Skeletal muscle satellite cell (primary cell): ENCODE measurements around the gene SORBS2.

Experiments
- H3K27me3 ChIP-seq: 2 replicates; pipeline ENCODE4 v1.7.0; 2013; ENCODE audit warnings: low read length; ENCODE audit not compliant: control insufficient read depth, insufficient read depth
- H3K36me3 ChIP-seq: 2 replicates; pipeline ENCODE4 v1.7.0; 2013; ENCODE audit warnings: mild to moderate bottlenecking, control low read depth, low read length; ENCODE audit not compliant: insufficient read depth
- H3K4me1 ChIP-seq: 2 replicates; pipeline ENCODE4 v1.7.0; 2013; ENCODE audit warnings: low read length; ENCODE audit not compliant: control insufficient read depth, insufficient read depth
- H3K4me2 ChIP-seq: 2 replicates; pipeline ENCODE4 v1.7.0; 2013; ENCODE audit warnings: mild to moderate bottlenecking, low read length
- H3K4me3 ChIP-seq: 2 replicates; pipeline ENCODE4 v1.7.0; 2013; ENCODE audit warnings: low read length
- H3K9ac ChIP-seq: 2 replicates; pipeline ENCODE4 v1.7.0; 2013; ENCODE audit warnings: mild to moderate bottlenecking, low read depth, low read length, moderate library complexity
- H3K9me3 ChIP-seq: replicated peaks from 2 replicates; pipeline ENCODE4 v1.7.0; 2013; ENCODE audit warnings: mild to moderate bottlenecking, control low read depth, low read length

SORBS2 gene

GRCh38 chr4:185679523-185679922, 132.5 kb downstream of the SORBS2 start:
- no peak overlapping the region for H3K4me2 ChIP-seq
- no peak overlapping the region for H3K4me3 ChIP-seq
- H3K27me3 ChIP-seq = no peaks in the 10 kb centered on the region
- H3K4me1 ChIP-seq = peaks cover 11% of the 10 kb centered on the region
- H3K9ac ChIP-seq = no peak overlapping the region
- no peaks in the 10 kb centered on the region for H3K9me3 ChIP-seq
- H3K36me3 ChIP-seq = no peaks in the 10 kb centered on the region

- Histone ChIP-seq H3K9ac (no peak overlapping the region), H3K36me3 (no peaks in the 10 kb centered on the region), H3K4me2 (no peak overlapping the region), H3K4me3 (no peak overlapping the region), H3K27me3 (no peaks in the 10 kb centered on the region), H3K4me1 (peaks cover 10% of the 10 kb centered on the region), H3K9me3 (no peaks in the 10 kb centered on the region)
Observed at GRCh38 chr4:185677637-185678314, 134.2 kb downstream of the SORBS2 start.

DNA sequence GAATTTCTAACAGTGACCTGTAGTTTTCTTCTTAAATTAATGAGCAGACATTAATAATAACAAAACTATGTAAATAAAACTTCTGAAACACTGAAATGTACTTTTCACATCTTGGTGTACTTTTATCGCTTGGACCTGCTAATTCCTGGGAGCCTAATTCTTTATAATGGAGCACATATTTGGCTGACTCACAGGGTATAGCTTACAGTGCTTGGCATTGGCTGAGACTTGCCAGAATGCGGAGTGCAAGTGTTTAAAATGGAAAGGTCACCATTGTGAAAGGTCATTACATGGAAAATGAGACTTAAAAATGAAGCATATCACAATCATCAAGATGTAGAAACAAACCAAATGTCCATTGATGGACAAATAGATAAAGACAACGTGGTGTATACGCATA, 139.4 kb downstream of the SORBS2 start:
- Histone ChIP-seq H3K4me2 (no peak overlapping the region), H3K27me3 (no peaks in the 10 kb centered on the region), H3K9me3 (no peaks in the 10 kb centered on the region), H3K36me3 (no peaks in the 10 kb centered on the region), H3K4me1 (no peaks in the 10 kb centered on the region), H3K9ac (no peak overlapping the region), H3K4me3 (no peak overlapping the region)

DNA sequence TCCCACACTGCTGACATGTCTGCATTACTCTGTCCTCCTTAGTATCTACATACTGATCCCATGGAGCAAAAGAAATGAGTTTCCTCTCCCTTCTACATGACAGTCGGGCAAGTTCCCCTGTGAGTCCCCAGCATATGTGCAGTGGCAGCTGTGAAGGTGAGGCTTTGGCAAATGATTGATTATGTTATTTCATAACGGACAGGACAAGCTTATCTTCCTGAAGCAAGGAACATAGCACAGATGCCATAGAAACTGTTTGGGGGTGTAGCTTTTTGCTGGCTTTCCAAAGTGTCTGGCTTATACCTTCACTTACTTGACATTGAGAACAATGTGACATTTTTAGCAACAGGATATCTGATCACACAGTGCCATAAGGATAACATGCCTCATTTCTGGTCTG, 139.8 kb downstream of the SORBS2 start:
- H3K4me1 ChIP-seq = no peaks in the 10 kb centered on the region
- no peak overlapping the region for H3K9ac ChIP-seq
- no peak overlapping the region for H3K4me3 ChIP-seq
- H3K36me3 ChIP-seq = no peaks in the 10 kb centered on the region
- no peaks in the 10 kb centered on the region for H3K27me3 ChIP-seq
- H3K4me2 ChIP-seq = no peak overlapping the region
- no peaks in the 10 kb centered on the region for H3K9me3 ChIP-seq

DNA sequence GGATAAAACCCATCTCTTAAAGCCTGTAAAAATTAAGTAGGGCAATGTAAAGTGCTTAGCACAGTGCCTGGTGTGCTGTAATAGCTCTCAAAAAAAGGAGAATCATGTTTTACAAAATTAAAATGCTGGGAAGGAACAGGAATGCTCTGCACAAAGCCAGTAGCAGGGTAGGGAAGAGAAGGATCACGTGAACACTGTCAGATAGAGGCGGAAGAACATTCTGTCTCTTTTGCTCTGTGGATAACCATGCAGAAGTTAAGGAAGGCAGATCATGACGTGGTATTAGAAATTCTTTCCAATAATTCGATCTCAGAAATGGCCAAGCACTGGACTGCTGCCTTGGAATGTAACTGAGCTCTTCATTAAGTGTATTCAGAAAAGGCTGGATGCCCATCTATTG, 140.5 kb downstream of the SORBS2 start:
- Histone ChIP-seq H3K4me2 (no peak overlapping the region), H3K9ac (no peak overlapping the region), H3K9me3 (no peaks in the 10 kb centered on the region), H3K4me3 (no peak overlapping the region), H3K27me3 (no peaks in the 10 kb centered on the region), H3K36me3 (no peaks in the 10 kb centered on the region), H3K4me1 (no peaks in the 10 kb centered on the region)

- no peak overlapping the region for H3K4me3 ChIP-seq
- H3K9ac ChIP-seq = no peak overlapping the region
- no peaks in the 10 kb centered on the region for H3K27me3 ChIP-seq
- no peaks in the 10 kb centered on the region for H3K9me3 ChIP-seq
- no peaks in the 10 kb centered on the region for H3K4me1 ChIP-seq
- no peak overlapping the region for H3K4me2 ChIP-seq
- no peaks in the 10 kb centered on the region for H3K36me3 ChIP-seq
Observed at GRCh38 chr4:185671066-185671465, 140.9 kb downstream of the SORBS2 start.

- H3K4me3 ChIP-seq = no peak overlapping the region
- no peaks in the 10 kb centered on the region for H3K4me1 ChIP-seq
- no peak overlapping the region for H3K4me2 ChIP-seq
- no peak overlapping the region for H3K9ac ChIP-seq
- H3K36me3 ChIP-seq = no peaks in the 10 kb centered on the region
- H3K9me3 ChIP-seq = no peaks in the 10 kb centered on the region
- H3K27me3 ChIP-seq = no peaks in the 10 kb centered on the region
Observed at GRCh38 chr4:185669288-185669687, 142.7 kb downstream of the SORBS2 start.

GRCh38 chr4:185666156-185666555, 145.8 kb downstream of the SORBS2 start:
- no peaks in the 10 kb centered on the region for H3K27me3 ChIP-seq
- H3K4me2 ChIP-seq = no peak overlapping the region
- no peak overlapping the region for H3K9ac ChIP-seq
- no peaks in the 10 kb centered on the region for H3K9me3 ChIP-seq
- no peak overlapping the region for H3K4me3 ChIP-seq
- no peaks in the 10 kb centered on the region for H3K4me1 ChIP-seq
- H3K36me3 ChIP-seq = no peaks in the 10 kb centered on the region

DNA sequence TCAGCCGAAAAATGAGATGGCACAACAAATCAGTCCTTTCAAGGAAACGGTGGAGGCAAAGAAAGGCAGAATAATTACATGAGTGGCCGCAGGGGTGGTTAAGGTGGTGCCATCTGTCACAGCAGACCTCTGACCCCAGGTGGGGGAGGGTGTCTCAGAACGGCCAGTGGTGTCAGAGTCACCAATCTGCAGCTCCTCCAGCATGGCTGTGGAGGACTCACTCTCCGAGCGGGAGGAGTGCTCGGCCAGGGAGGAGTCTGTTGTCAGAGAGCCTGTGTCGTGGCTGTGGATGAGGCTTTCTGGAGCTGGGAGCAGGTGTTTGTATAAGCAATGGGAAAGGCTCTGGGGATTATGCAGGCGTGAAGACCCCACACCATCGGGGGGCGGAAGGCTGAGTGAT, 146.3 kb downstream of the SORBS2 start:
- no peaks in the 10 kb centered on the region for H3K27me3 ChIP-seq
- no peaks in the 10 kb centered on the region for H3K4me1 ChIP-seq
- H3K9ac ChIP-seq = no peak overlapping the region
- no peak overlapping the region for H3K4me2 ChIP-seq
- no peak overlapping the region for H3K4me3 ChIP-seq
- no peaks in the 10 kb centered on the region for H3K9me3 ChIP-seq
- no peaks in the 10 kb centered on the region for H3K36me3 ChIP-seq

DNA sequence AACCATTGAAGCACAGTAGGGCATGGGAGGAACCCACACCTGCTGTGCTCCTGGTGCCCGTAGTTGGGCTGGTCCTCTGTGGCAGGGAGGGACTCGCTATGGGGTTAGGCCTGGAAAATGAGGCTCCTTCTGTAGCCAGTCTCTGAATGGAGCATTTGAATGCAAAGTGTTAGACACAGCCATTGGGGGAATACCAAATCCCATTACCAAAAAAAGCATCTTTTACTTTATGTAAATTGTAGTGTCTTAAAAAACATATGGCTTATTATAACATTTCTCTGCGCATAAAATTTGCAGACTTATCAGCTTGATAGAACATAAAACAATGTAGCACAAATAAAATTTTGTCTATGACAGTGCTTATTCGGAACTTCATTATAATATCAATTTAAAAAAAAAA, 147.5 kb downstream of the SORBS2 start:
- Histone ChIP-seq H3K4me2 (no peak overlapping the region), H3K27me3 (no peaks in the 10 kb centered on the region), H3K9ac (no peak overlapping the region), H3K9me3 (no peaks in the 10 kb centered on the region), H3K4me3 (no peak overlapping the region), H3K4me1 (no peaks in the 10 kb centered on the region), H3K36me3 (no peaks in the 10 kb centered on the region)

- H3K27me3 ChIP-seq = no peaks in the 10 kb centered on the region
- H3K4me2 ChIP-seq = no peak overlapping the region
- no peak overlapping the region for H3K4me3 ChIP-seq
- H3K9ac ChIP-seq = no peak overlapping the region
- peaks cover 3% of the 10 kb centered on the region for H3K4me1 ChIP-seq
- H3K9me3 ChIP-seq = no peaks in the 10 kb centered on the region
- H3K36me3 ChIP-seq = no peaks in the 10 kb centered on the region
Observed at GRCh38 chr4:185662030-185662778, 149.8 kb downstream of the SORBS2 start.

GRCh38 chr4:185660340-185660739, 151.7 kb downstream of the SORBS2 start:
- Histone ChIP-seq H3K36me3 (no peaks in the 10 kb centered on the region), H3K9ac (no peak overlapping the region), H3K4me2 (no peak overlapping the region), H3K4me1 (peaks cover 12% of the 10 kb centered on the region), H3K4me3 (no peak overlapping the region), H3K27me3 (no peaks in the 10 kb centered on the region), H3K9me3 (no peaks in the 10 kb centered on the region)
